Measurements from ENCODE around the gene TNNC1.

The TNNC1 gene

DNA sequence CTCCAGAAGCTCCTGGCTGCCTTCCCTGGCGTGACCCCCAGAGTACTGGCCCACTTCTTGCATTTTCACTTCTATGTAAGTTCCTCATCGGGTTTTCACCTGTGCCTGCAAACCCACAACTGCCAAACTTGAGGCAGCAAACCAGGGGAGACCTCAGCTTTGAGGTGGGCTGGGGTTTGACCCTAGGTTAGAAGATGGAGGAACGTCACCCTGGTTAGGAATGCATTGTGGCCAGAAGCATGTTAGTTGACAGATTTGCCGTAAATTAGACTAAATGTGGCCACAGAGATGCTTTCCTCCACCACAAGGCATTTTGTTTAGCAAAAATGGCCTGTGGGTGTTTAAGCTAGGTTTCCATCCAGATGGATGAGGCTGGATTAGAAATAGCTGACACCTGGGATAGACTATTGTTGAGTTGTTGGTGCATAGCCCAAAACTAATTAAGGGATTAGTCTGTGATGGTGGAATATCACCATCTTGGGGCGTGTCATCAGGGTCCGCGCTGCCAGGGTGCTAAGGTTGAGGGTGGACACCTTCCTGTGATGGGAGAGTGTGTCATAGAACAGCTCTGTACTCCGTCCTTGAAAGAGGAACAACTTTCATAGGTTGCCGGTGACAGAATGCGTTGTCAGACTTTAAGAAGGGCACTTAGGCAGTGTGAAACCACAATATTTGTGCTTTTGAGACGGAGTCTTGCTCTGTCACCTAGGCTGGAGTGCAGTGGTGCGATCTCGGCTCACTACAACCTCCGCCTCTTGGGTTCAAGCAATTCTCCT is 5.1 kb upstream of the TNNC1 start:
- no peak for DNase-seq (ENCODE audit: low read depth)

DNA sequence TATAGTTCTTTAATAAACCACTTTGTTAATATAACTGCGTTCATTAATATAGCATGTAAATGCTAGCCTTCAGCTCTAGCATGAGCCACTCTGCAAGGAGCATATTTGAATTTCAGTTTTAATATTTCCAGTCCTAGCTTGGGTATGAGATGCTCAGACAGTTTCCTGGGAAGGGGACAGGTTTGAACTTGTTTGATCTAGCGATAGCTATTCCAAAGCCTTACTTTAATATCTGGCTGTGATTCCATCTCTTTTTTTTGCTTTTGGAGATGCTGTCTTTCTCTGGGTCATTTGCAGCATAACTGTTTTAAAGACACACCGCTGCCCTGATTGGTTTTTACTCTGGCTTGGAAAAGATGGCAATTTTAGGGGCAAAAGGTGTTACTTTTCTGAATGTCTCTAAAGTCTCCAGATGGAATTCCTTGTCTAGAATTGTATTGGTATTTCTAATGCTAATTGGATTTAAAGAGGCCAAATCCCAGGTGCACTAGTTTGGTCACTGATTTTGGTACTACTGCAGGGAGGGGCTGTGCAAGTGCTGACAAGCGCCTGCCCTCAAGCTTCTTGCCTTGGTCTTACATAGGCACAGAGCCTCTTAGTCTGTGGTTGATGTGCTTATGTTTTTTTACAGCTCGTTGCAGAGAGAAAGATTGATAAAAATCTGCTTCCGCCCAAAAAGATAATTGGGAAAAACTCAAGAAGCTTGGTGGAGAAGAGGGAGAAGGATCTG is 4.4 kb upstream of the TNNC1 start:
- DNase-seq (ENCODE audit: low read depth), result no peak

DNA sequence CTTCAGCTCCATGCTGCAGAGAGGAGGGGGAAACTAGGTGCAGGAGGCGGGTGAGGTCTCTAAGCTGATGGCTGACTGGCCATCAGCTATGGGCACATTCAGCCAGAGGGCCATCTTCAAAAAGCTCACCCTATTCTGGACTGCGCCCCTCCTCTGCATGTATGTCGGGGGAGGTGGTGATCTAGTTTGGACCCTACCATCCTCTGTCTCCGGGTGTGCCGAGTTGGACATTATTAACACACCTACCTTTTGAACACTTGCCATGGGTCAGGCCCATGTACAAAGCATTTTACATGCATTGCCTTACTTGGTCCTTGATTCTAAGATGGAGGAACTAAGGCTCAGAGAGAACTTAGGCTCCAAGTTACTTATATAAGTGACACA is 3.0 kb upstream of the TNNC1 start:
- no peak for DNase-seq (ENCODE audit: low read depth)

DNA sequence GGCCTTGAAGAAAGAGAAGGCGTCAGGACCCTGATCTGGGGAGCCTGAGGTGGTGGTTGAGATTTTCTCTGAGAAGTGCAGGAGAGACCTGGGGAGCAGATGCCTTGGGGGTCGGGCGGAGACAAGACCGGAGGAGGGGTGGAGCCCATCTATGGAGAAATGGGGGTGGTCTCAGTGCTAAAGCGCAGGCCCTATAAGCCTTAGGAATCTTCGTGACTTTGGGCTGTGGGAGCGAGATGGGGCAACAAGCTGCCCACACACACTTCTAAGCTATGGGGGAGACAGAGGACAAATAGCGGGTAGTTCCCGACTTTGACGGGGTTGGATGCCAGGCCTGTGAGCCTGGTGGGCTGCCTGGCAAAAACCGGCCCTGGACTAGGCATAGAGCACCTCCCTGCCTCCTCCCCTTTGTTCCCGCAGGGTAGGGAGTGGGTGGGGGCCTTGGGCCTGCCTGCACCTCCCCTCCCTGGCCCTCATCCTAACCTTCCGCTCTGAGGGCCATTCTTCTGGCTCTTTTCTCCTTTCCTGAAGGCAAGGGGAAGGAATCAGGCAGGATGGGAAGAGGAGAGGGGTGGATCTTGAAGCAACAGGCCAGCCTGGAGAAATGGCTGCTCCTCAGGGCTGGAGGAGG is 2.4 kb upstream of the TNNC1 start:
- no peak for DNase-seq (ENCODE audit: low read depth)

DNA sequence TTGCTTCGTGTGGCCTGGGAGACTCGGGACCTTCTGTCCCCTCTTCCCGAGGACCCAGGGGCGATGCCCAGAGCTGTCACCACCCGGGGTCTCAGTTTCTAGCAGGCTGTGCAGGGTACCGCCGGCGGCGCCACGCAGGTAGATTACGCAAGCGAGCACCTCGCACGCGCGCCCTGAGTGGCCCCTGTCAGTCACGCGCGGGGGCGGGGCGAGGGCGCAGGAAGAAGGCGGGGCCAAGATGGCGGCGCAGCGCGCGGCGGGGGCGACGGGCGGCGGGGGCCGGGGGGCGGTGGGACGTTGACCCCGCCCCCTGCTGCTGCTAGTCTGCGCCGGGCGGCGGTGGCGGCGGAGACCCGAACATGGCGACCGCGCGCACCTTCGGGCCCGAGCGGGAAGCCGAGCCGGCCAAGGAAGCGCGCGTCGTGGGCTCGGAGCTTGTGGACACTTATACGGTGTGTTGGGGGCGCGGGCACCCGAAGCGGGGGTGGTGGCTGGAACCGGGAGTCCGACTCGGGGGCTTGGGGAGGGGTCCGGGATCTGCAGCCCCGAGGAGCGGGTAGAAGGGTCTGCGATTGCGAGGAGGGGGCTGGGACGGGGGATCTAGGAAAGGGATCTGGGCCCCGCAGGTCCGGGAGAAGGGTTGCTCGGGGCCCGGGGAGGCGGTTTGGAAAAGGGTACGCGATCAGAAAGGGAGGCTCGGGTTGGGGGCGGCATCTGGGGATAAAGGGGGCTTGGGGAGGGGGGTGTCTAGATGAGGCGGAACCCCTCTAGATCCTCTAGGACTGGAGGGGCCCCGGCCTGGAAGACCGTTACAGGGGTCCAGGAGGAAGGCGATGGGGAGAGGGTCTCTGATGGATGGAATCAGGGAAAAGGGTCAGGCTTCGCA is 1.7 kb upstream of the TNNC1 start, which contains the start of gene NISCH:
Gene NISCH (plus strand): TSS at position 322 of the 886 bp plus-strand sequence. CDS start 38 bp downstream, at position 360.
- DNase-seq (ENCODE audit: low read depth), result peak; percentile 94

DNA sequence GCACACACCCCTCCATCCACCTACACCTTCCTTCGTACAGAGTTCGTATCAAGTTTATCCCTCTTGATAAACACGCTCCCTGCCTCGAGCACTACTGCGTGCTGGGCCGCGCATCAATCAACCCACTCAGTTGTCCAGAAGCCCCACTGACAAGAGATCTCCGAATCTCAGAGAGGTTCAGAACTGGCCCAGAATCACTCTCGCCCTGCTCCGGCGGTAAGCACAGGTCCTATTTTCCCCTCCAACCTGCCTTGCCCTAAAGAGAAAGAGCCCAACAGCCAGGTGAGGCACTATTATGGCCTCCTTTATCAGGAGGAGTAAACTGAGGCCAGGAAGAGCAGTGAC is 1.1 kb upstream of the TNNC1 start:
- DNase-seq (ENCODE audit: low read depth), result no peak

DNA sequence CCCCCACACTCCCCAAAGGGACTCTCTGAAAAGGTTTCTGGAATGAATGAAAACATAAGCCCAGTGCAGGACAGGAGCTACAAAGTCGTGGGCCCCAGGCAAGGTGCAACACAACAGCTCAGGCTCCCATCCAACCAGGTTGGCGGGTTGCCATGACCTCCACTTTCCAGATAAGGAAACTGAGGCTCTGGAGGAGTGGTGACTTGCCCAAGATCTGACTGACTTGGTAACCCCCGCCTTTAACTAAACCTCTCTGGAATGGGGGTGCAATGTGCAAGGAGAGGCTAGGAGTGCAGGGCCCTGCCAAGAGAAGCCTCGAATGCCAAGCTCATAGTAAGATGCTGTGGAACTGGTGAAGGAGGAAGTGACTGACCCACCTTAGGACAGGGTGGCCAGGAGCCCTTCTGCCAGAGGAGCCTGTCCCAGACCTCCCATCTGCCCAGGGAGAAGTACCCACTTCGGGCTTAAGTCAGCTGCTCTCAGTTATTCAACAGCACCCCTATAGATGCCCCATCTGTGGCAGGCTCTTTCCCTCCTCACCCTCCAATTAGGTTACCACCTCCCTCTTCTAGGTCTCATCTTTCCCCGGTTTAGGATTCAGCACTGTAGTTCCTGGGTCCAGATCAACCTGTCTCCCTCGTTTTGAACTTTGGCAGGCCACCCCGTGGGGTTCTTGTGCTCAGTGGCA is 553 bp upstream of the TNNC1 start:
- no peak for DNase-seq (ENCODE audit: low read depth)

DNA sequence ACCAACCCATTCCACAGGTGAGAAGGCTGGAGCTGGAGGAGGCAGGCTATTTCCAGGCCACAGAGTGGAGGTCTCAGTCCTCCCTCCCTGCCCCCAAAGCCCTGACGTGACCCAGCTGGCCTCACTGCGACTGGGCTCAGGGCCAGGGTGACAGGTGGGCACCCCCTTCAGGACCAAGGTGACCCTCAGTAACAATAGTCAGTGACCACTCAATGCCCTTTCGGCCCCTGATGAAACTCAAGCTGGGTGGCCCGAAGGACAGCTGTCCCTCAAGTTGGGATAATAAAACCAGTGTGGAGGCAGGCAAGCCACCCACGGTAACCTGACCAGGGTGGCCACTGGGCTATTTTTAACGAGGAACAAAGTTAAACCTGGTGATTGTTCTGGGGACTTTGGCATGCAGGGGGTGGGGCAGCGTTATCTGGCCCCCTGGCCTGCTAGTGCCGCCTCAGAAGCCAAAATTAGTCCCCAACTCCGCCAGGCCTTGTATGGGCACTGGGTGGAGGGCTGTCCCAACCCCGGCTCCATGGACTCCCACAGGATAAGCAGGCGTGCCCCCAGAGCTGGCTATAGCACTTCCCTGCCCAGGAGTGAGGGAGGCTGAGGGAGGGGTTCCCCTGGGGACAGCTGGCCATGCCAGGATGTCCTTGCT is 1.1 kb downstream of the TNNC1 start:
- DNase-seq (ENCODE audit: low read depth), result no peak

DNA sequence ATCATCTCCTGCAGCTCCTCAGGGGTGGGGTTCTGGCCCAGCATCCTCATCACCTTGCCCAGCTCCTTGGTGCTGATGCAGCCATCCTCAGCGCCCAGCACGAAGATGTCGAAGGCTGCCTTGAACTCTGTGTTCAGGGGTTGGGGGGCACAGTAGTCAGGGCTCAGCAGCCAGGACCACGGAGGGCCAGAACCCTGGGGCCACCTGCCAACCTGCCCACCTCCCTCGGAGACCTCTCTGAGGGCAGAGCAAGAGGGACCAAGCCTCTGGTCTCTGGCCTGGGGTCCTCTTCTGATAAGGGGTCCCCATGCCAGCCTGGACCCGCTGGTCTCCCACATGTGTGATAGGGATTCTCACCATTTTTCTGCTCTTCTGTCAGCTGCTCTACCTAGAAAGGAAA is 1.7 kb downstream of the TNNC1 start:
- no peak for DNase-seq (ENCODE audit: low read depth)

DNA sequence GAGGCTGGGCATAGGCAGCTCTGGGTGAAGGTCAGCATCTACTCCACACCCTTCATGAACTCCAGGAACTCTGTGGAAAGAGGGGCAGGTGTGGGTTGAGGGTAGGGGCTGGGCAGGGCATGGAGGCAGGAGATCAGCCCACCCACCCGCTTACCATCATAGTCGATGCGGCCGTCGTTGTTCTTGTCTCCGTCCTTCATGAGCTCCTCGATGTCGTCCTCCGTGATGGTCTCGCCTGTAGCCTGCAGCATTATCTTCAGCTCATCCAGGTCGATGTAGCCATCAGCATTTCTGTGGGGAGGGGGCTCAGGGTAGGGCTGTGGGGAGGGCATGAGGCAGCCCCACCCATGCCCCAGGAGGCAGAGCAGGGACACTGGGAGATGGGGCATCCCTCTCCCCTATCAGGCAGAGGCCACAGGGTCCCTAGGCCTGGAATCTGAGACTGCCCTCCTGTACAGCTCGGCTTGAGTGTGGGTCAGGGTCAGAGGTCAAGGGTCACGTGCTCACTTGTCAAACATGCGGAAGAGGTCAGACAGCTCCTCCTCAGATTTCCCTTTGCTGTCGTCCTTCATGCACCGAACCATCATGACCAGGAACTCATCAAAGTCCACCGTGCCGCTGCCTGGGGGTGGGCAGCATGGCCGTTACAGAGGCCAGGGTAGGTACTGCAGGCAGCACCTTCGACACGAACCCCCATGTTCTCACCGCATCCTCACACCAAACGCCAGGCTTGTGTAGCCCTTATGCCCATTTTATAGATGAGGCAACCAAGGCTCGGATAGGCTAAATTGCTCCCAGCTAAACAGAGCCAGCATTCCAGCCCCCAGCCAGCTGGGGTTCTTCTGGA is 2.4 kb downstream of the TNNC1 start:
- DNase-seq (ENCODE audit: low read depth), result no peak

DNA sequence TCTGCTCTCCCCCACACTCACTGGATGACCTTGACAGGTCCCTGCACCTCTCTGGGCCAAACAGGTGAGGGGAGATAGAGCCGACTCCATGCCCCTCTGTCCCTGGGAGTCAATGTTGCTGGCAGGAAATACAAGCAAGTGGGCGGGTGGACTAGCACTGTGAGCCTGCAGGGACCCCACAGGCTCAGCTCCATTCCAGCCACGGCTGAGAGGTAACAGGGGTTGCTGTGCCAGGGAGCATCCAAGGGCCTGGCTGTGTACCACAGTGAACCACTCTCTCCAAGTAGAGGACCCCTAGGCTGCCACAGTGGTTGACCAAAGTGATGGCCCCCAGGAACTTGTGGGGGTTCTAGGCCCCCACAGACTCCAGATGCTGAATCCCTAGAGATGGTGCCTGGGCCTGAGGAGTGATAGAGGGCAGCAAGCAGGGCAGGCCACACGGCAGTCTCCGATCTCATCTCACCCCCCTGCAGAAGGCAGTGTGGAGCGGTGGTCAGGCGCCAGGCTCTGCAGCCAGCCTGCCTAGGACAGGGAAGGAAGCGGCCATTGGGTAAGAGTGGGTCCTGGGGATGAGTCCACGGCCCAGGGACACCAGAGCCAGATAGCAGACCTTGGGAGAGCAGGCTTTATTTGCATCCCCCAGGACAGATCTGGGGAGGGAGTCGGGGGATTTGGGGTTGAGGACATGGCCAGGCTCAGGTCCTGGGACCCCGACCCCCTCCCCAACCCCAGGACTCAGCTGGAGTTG is 3.2 kb downstream of the TNNC1 start:
- DNase-seq (ENCODE audit: low read depth), result no peak

DNA sequence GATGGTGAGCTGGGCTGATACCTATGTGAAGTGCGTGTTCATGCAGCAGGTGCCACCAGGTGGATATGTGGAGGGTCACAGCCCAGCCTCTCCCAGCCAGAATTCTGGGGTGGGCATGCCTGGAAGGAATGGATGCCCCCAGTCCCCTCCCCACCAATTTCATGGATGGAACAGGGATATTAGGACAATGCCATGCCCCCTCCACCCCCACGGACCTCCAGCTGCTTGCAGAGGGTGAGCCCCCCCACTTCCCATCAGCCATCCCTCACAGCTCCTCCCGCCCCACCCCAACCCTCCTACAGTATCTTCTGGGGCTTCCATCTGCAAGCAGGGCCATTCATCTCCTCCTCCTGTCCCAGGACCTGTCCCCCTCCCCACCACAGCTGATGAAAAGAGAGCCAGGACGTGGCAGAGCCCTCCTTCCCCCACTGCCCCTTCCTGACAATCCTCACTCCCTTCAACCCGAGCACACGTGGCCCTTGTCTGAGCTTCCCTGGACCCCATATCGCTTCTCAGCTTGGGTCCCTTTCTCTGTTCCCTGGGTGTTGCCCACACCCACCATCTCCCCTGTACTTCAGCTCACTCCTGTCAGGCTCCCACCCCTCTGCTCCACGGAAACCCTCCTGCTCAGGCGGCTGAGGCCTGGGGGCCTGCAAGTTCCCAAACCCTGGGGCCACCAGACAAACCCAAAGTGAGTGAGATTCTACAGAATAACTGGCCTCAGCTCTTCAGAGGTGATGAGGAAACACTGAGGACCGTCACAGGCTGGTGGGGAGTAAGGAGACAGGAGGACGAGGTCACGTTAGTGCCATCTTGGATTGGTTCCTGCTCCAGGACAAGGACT is 6.1 kb downstream of the TNNC1 start:
- DNase-seq (ENCODE audit: low read depth), result no peak

DNA sequence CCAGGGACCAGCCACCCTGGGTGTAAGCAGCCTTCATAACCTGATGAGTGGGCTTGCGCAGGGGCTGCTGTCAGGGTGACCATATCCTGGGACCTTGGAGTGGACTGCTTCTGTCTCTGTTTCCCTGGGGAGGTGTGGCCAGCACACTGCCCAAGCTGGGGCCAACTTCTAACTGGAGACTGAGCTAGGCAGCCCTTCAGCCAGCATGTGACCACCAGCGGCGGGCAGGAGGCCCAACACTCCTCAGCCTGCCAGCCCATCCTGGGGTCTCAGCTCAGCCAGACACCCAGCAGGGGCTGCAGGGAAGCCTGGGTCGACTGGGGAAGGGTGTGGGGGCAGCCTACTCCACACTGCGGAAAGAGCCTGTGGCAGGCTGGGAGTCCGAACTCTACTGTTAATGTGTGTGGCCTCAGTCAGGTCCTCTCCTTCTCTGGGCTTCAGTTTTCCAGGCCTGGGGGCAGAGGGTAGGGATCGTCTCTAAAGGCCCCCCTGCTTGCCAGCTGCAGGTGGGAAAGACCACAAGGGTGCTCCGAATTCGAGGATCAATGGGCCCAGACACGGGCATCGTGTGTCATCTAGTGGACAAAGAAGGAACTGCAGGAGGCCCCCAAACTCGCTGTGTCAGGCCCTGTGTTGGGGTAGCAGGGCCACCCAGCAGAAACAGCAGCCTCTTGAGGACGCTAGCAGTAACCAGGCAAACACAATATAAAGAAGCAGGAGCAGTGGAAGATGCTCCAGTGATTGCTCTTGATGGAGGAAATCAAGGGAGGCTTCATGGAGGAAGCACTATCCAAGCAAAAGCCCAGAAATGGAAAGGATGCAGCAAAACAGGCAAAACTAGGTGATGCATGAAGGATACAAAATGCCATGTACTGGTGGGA is 7.0 kb downstream of the TNNC1 start:
- peak; percentile 56 for DNase-seq (ENCODE audit: low read depth)

DNA sequence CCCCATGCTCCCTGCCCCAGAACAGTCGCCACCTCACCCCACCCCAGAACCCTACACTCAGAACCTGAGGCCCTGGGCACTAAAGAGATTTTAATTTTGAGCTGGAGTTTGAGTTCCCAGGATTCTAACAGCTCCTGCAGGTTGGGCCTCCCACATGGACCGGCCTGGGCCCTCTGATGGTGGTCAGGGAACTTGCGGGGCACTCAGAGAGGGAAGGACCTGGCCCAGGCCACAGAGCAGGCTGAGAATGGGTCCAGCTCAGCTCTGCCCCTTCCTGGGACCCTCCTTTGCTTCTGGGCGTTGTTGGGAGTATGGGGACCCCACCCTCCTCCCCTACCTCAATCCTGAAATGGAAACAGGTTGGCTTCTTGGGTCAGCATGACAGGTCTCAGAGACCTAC is 7.8 kb downstream of the TNNC1 start:
- no peak for DNase-seq (ENCODE audit: low read depth)

DNA sequence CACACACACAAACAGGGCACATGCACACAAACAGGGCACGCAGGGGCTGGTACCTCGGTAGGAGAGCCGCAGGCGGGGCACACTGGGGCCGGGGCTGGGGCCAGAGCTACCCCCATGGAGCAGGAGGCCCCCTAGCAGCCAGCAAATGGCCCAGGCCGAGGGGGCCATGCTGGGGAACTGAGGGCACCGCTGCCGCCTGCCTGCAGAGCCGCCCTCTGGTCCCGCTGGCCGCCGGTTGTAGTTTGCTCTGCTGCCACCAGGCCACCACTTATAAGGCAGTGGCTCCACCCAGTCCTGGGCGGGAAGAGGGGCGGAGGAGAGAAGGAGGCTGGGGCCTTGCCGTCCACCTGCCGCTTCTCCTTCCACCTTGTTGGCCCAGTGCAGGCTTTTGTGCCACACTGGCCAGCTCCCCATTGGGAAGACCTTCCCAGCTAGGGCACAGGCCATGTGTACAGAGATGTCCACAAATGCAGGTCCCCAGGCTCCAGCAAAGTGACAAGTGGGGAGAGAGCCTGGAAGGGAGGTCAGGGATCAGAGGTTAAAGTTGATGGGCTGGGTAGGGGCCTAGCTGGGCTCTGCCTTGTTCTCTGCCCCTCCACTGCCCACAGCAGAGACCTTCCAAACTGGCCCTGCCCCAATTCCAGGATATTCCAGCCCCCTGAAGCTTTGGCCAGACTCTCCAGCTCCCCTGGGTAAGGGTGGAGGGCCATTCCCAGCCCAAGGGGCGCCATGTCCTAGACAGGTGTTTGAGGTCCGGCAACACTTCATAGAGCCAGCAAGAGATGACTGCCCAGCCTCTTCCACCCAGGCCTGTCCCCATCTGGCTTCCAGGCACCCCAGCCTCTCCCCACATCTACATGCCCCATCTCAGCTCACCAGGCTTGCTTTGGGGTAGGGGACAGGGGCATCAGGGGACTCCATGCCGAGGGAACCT is 8.7 kb downstream of the TNNC1 start, which contains the start of gene SEMA3G:
Gene SEMA3G (minus strand): TSS at position 244 of the 934 bp plus-strand sequence. CDS start 76 bp downstream, at position 168.
- peak; percentile 65 for DNase-seq (ENCODE audit: low read depth)
